Measurements from ENCODE around the gene FAM131B. TPM values are rescaled to one million over a fixed set of nuclear protein-coding genes. Genes with fewer than 3 reads are reported as not detected.

Gene FAM131B
- total and polyA plus RNA-seq, 7 donors, result under 0.01 to 15.7 (median 6.4) TPM

GRCh38 chr7:143358626-143359025, 3.9 kb downstream of the FAM131B start:
- WGBS, 2 donors, result 90 to 92% methylated on average over 12 of the region's 12 CpGs
- TF ChIP-seq POLR2A (IDR thresholded peaks at IDR 0.05), result no peak
- no peak for TF ChIP-seq CTCF (IDR thresholded peaks at IDR 0.05)
- TF ChIP-seq POLR2AphosphoS5 (IDR thresholded peaks at IDR 0.05), result no peak
- TF ChIP-seq EP300 (IDR thresholded peaks at IDR 0.05), result no peak
- H3K27me3 ChIP-seq, result peaks cover 0 to 16% (median 3%) of the 10 kb centered on the region in 3 donors
- intact Hi-C loops (cut with DNase I), result no loop called here
- DNase-seq, result no peak
- no peak overlapping the region for H3K27ac ChIP-seq
- H3K36me3 ChIP-seq, result peaks cover 0 to 8% (median 0%) of the 10 kb centered on the region in 4 donors
- H3K9me3 ChIP-seq, result no peaks in the 10 kb centered on the region
- H3K4me3 ChIP-seq, result no peak overlapping the region
- H3K4me1 ChIP-seq, result peaks cover 0 to 23% (median 17%) of the 10 kb centered on the region in 4 donors

- peaks cover 0 to 7% (median 0%) of the 10 kb centered on the region in 3 donors for H3K27me3 ChIP-seq
- no peak overlapping the region for H3K4me3 ChIP-seq
- H3K9me3 ChIP-seq, result no peaks in the 10 kb centered on the region
- peaks cover 0 to 9% (median 5%) of the 10 kb centered on the region in 4 donors for H3K4me1 ChIP-seq
- TF ChIP-seq CTCF (IDR thresholded peaks at IDR 0.05) (no peak), POLR2AphosphoS5 (IDR thresholded peaks at IDR 0.05) (no peak), EP300 (IDR thresholded peaks at IDR 0.05) (no peak), POLR2A (IDR thresholded peaks at IDR 0.05) (no peak)
- WGBS, 2 donors, result 94 to 96% methylated on average over 13 of the region's 13 CpGs
- DNase-seq, result no peak
- intact Hi-C loops (cut with DNase I), result no loop called here
- peaks cover 0 to 8% (median 0%) of the 10 kb centered on the region in 4 donors for H3K36me3 ChIP-seq
- no peak overlapping the region for H3K27ac ChIP-seq
These were observed 6.0 kb downstream of the FAM131B start for GRCh38 chr7:143356414-143357050.

GRCh38 chr7:143355450-143356385, 6.8 kb downstream of the FAM131B start:
- no peaks in the 10 kb centered on the region for H3K9me3 ChIP-seq
- H3K4me1 ChIP-seq, result peaks cover 0 to under 1% (median 0%) of the 10 kb centered on the region in 4 donors
- TF ChIP-seq POLR2A (IDR thresholded peaks at IDR 0.05) (no peak), EP300 (IDR thresholded peaks at IDR 0.05) (no peak), POLR2AphosphoS5 (IDR thresholded peaks at IDR 0.05) (no peak), CTCF (IDR thresholded peaks at IDR 0.05) (no peak)
- H3K36me3 ChIP-seq, result peaks cover 0 to 8% (median 0%) of the 10 kb centered on the region in 4 donors
- no peak overlapping the region for H3K4me3 ChIP-seq
- DNase-seq, result no peak
- intact Hi-C loops (cut with DNase I), result no loop called here
- no peaks in the 10 kb centered on the region for H3K27me3 ChIP-seq
- H3K27ac ChIP-seq, result no peak overlapping the region
- 91 to 92% methylated on average over 16 of the region's 16 CpGs for WGBS, 2 donors

- TF ChIP-seq EP300 (IDR thresholded peaks at IDR 0.05), result no peak
- no peak for TF ChIP-seq POLR2A (IDR thresholded peaks at IDR 0.05)
- TF ChIP-seq POLR2AphosphoS5 (IDR thresholded peaks at IDR 0.05), result no peak
- TF ChIP-seq CTCF (IDR thresholded peaks at IDR 0.05), result no peak
- H3K36me3 ChIP-seq, result peaks cover 0 to 8% (median 0%) of the 10 kb centered on the region in 4 donors
- no peaks in the 10 kb centered on the region for H3K9me3 ChIP-seq
- intact Hi-C loops (cut with DNase I), result no loop called here
- no peaks in the 10 kb centered on the region for H3K27me3 ChIP-seq
- H3K4me1 ChIP-seq, result no peaks in the 10 kb centered on the region
- H3K4me3 ChIP-seq, result no peak overlapping the region
- DNase-seq, result no peak
- H3K27ac ChIP-seq, result no peak overlapping the region
- WGBS, 2 donors, result 80 to 85% methylated on average over 8 of the region's 8 CpGs
These were observed 7.5 kb downstream of the FAM131B start for GRCh38 chr7:143354965-143355364.
